T-helper 1 cell treated with Interleukin-12 subunit alpha and Interleukin-12 subunit beta and Interleukin-4 antibody, amounts not matched to agents 30 ng/mL and 1 ng/mL, for 36 hours (primary cell): ENCODE measurements around the gene INS. TPM values are rescaled to one million over a fixed set of nuclear protein-coding genes. Genes with fewer than 3 reads are reported as not detected.
"Not testable (repeated sequence)": the region's sequence is repeated elsewhere in the genome, so short reads cannot be mapped to it uniquely, and the experiment has no call there.

Experiments used
- intact Hi-C: fragments of 100-400 bp; cut with micrococcal nuclease; formaldehyde crosslinking; loops from one replicate; pipeline ENCODE4 v1.15.1; 2024
- total RNA-seq: library from RNA; stranded (reverse); gene quantifications from 2 replicates; pipeline ENCODE4 v1.2.3, GENCODE V29; 2022

Gene INS
- total RNA-seq, 1 donor from 2014 or later = not detected

GRCh38 chr11:2136209-2136951 is 24.6 kb downstream of the INS start:
- intact Hi-C loops = no loop called here

GRCh38 chr11:2135648-2136201 is 25.3 kb downstream of the INS start:
- intact Hi-C loops = no loop called here

DNA sequence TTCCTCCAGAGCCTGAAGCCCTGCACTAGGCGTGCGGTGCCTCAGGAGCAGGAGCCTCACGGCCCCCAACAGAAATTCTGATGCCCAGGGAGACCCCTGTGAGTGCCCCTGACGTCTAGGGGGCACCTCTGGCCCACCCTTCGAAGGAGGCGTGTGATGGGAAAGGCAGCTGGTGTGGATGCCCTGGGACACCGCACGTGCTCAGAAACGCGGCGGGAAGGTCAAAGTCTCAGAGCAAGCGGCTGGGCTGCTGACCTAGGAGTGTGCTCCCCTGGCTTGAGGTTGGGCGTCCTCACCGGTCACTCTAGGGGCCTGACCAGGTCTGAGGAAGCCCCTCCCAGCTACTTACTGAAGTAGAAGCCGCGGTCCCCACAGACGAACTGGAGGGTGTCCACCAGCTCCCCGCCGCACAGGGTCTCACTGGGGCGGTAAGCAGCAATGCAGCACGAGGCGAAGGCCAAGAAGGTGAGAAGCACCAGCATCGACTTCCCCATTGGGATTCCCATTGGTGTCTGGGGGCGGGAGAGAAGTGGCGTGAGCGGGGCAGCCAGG is 25.9 kb downstream of the INS start:
- intact Hi-C loops = no loop called here

- intact Hi-C loops = no loop called here
These were observed 26.7 kb downstream of the INS start for GRCh38 chr11:2134022-2135010.

DNA sequence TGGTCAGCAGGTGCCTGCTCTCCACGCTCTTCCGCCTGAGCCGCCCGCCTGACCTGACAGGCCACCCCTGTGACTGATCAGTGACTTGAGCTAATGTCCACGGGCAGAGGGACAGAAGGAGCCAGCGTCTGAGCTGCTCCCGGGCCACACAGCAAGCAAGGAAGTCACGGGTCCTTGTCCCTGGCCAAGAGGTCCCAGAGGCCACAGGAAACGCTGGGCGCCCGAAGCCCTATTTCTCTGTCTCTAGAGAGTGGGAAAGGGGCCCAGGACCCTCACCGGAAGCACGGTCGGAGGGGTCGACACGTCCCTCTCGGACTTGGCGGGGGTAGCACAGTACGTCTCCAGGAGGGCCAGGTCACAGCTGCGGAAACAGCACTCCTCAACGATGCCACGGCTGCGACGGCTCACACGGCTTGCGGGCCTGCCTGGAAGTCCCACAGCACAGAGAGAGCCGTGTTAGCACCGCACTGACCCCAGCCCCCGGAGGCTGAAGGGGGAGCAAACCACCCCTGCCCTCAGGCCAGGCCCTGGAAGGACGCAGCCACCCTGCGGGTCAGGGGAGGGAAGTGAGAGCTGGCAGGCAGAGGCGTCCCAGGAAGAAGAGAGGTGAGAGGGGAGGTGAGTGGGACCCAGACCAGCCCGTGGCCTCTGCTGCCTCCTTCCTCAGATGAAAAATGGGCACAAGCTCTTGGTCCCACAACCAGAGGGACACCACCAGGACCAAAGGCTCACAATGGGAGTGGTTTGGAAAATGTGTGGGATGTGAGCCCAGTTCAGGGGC is 27.6 kb downstream of the INS start:
- intact Hi-C loops = no loop called here

DNA sequence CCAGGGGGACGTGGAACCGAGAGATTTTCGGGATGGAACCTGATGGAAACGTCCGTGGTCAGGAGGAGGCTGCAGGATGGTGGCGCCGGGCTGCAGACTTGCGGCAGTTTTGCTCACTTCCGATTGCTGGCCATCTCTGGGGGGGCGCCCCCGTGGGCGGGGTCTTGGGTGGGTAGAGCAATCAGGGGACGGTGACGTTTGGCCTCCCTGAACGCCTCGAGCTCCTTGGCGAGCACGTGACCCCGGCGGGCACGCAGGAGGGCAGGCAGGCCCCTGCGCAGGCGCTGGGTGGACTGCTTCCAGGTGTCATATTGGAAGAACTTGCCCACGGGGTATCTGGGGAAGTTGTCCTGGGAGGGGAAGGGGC is 28.2 kb downstream of the INS start:
- intact Hi-C loops = no loop called here

- intact Hi-C loops = no loop called here
These were observed 28.8 kb downstream of the INS start for GRCh38 chr11:2132246-2132645.

GRCh38 chr11:2131371-2132236 is 29.4 kb downstream of the INS start:
- intact Hi-C loops = no loop called here

GRCh38 chr11:2130881-2131352 is 30.1 kb downstream of the INS start:
- intact Hi-C loops = no loop called here

GRCh38 chr11:2129699-2130366 is 31.2 kb downstream of the INS start:
- intact Hi-C loops = no loop called here

DNA sequence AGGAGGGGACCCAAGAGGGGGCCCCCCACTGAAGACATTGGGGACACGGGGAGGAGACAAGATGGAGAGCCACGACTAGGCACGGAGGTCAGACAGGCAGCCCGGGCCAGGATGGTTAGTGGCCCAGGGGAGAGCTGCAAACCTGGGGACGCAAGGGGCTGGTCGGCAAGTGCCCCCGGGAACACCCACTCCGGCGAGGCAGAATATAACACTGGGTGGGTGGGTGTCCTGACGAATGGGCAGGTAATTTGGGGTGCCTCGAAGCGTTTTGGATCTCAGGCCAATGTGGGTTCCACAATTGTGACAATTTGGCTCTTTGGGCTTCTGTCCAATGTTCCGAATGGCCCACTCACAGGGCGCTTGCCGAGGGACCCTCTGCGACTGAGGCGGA is 31.7 kb downstream of the INS start:
- intact Hi-C loops = no loop called here

- intact Hi-C loops = no loop called here
These were observed 32.3 kb downstream of the INS start for GRCh38 chr11:2128511-2129307.

- intact Hi-C loops = no loop called here
These were observed 32.9 kb downstream of the INS start for GRCh38 chr11:2128130-2128510.

- intact Hi-C loops = no loop called here
These were observed 33.4 kb downstream of the INS start for GRCh38 chr11:2127482-2128129.

GRCh38 chr11:2126520-2127085 is 34.4 kb downstream of the INS start:
- intact Hi-C loops = no loop called here

DNA sequence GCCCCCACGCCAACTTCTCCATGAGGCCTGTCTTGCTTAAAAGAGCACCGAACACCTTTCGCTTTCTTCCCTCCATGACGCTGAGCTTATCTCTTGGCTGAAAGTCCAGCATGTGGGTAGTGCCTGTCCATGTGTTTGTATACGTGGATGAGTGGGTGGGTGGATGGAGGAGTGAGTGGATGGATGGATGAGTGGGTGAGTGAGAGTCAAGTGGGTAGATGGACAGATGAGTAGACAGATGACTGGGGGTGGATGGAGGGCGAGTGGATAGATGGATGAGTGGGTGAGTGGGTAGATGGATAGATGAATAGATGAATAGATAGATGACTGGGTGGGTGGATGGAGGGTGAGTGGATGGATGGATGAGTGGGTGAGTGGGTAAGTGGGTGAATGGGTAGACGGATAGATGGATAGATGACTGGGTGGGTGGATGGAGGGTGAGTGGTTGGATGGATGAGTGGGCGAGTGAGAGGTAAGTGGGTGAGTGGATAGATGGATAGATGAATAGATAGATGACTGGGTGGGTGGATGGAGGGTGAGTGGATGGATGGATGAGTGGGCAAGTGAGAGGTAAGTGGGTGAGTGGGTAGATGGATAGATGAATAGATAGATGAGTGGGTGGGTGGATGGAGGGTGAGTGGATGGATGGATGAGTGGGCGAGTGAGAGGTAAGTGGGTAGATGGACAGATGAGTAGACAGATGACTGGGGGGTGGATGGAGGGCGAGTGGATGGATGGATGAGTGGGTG is 36.1 kb downstream of the INS start:
- intact Hi-C loops = not testable (repeated sequence)

GRCh38 chr11:2123628-2123960 is 37.4 kb downstream of the INS start:
- intact Hi-C loops = no loop called here
